Neural cell (in vitro differentiated cells): ENCODE results near the gene LPIN2. TPM values are rescaled to one million over a fixed set of nuclear protein-coding genes. Genes with fewer than 3 reads are reported as not detected.

Experiments
- H2AFZ ChIP-seq: fragments of 200-600, 300-800 bp; sonication (generic), shearing (Covaris generic); 2 replicates; pipeline ENCODE4 v1.6.0; 2014; ENCODE audit warnings: low read depth, mild to moderate bottlenecking, antibody characterized with exemption, low read length, moderate library complexity
- H3F3A ChIP-seq: fragments of 200-600 bp; shearing (Covaris generic); 2 replicates; pipeline ENCODE4 v1.6.1; 2016; ENCODE audit warnings: mild to moderate bottlenecking, moderate library complexity, mixed read lengths, antibody characterized with exemption, low read length; ENCODE audit not compliant: insufficient read depth, poor library complexity, severe bottlenecking
- H3K27ac ChIP-seq: fragments of 200-600, 300-800 bp; sonication (generic), shearing (Covaris generic); 2 replicates; pipeline ENCODE4 v1.5.1; 2014; ENCODE audit warnings: mild to moderate bottlenecking, low read length, moderate library complexity
- H3K27me3 ChIP-seq: fragments of 300-800, 200-600 bp; sonication (generic), shearing (Covaris generic); 2 replicates; pipeline ENCODE4 v1.6.0; 2014; ENCODE audit warnings: mild to moderate bottlenecking, low read depth, low read length, moderate library complexity; ENCODE audit not compliant: insufficient read depth
- H3K36me3 ChIP-seq: fragments of 300-800, 200-600 bp; sonication (generic), shearing (Covaris generic); 2 replicates; pipeline ENCODE4 v1.5.1; 2014; ENCODE audit warnings: mild to moderate bottlenecking, antibody characterized with exemption, low read length, moderate library complexity; ENCODE audit not compliant: insufficient read depth
- H3K4me2 ChIP-seq: fragments of 300-800, 200-600 bp; sonication (generic), shearing (Covaris generic); 2 replicates; pipeline ENCODE4 v1.6.0; 2014; ENCODE audit warnings: mild to moderate bottlenecking, low read length
- H3K4me3 ChIP-seq: fragments of 300-800, 200-600 bp; sonication (generic), shearing (Covaris generic); 2 replicates; pipeline ENCODE4 v1.5.1; 2014; ENCODE audit warnings: mild to moderate bottlenecking, low read length, moderate library complexity
- H3K79me2 ChIP-seq: fragments of 200-600 bp; shearing (Covaris generic); replicated peaks from 2 replicates; pipeline ENCODE4 v1.6.0; 2014; ENCODE audit warnings: mild to moderate bottlenecking, low read length, moderate library complexity; ENCODE audit not compliant: insufficient read depth
- H3K9ac ChIP-seq: fragments of 300-800, 200-600 bp; sonication (generic), shearing (Covaris generic); 2 replicates; pipeline ENCODE4 v1.6.1; 2016; ENCODE audit warnings: mild to moderate bottlenecking, low read length, mixed read lengths
- H3K9me2 ChIP-seq: fragments of 200-600 bp; shearing (Covaris generic); 2 replicates; pipeline ENCODE4 v1.6.1; 2016; ENCODE audit warnings: mild to moderate bottlenecking, low read length, mixed read lengths; ENCODE audit not compliant: insufficient read depth
- H3K9me3 ChIP-seq: fragments of 200-600, 300-800 bp; sonication (generic), shearing (Covaris generic); 2 replicates; pipeline ENCODE4 v1.6.1; 2016; ENCODE audit warnings: mild to moderate bottlenecking, mixed run types, low read length, moderate library complexity, mixed read lengths
- H4K20me1 ChIP-seq: fragments of 200-600 bp; shearing (Covaris generic); 2 replicates; pipeline ENCODE4 v1.6.1; 2016; ENCODE audit warnings: mild to moderate bottlenecking, mixed run types; ENCODE audit not compliant: insufficient read depth
- CTCF ChIP-seq: fragments of 450-650 bp; IDR thresholded peaks from 2 replicates; pipeline ENCODE4 v1.5.1; 2014; ENCODE audit warnings: antibody characterized with exemption, mild to moderate bottlenecking, moderate library complexity; ENCODE audit not compliant: poor library complexity, severe bottlenecking
- EP300 ChIP-seq: fragments of 450-650 bp; conservative IDR thresholded peaks from 2 replicates; pipeline ENCODE4 v1.6.1; 2014; ENCODE audit warnings: antibody characterized with exemption, mild to moderate bottlenecking, moderate library complexity; ENCODE audit not compliant: poor library complexity, severe bottlenecking
- EZH2 ChIP-seq: fragments of 200-600, 300-800 bp; shearing (Covaris generic), sonication (generic); IDR thresholded peaks from 2 replicates; pipeline ENCODE4 v1.6.1; 2014; ENCODE audit warnings: antibody characterized with exemption, low read length, borderline replicate concordance, mild to moderate bottlenecking; ENCODE audit not compliant: insufficient read depth, poor library complexity, severe bottlenecking
- MXI1 ChIP-seq: fragments of 450-650 bp; conservative IDR thresholded peaks from 2 replicates; pipeline ENCODE4 v1.6.1; 2014; ENCODE audit warnings: antibody characterized with exemption, mild to moderate bottlenecking; ENCODE audit not compliant: poor library complexity, severe bottlenecking
- POLR2AphosphoS5 ChIP-seq: IDR thresholded peaks from 2 replicates; pipeline ENCODE4 v1.6.1; 2012
- RAD21 ChIP-seq: fragments of 450-650 bp; conservative IDR thresholded peaks from 2 replicates; pipeline ENCODE4 v1.6.1; 2014; ENCODE audit warnings: antibody characterized with exemption, mild to moderate bottlenecking, moderate library complexity
- SMC3 ChIP-seq: fragments of 450-650 bp; conservative IDR thresholded peaks from 2 replicates; pipeline ENCODE4 v1.6.1; 2014; ENCODE audit warnings: antibody characterized with exemption, mild to moderate bottlenecking, moderate library complexity; ENCODE audit not compliant: poor library complexity
- TAF1 ChIP-seq: IDR thresholded peaks from 2 replicates; pipeline ENCODE4 v1.6.1; 2012; ENCODE audit warnings: low read depth
- polyA plus RNA-seq: library from polyadenylated mRNA; depleted of rRNA; stranded (reverse); fragments of >200 nt; gene quantifications from 2 replicates; pipeline ENCODE4 v1.2.3, GENCODE V29; 2014
- TF ChIP-seq, protein P1 (sequence below): IDR thresholded peaks from 2 replicates; pipeline ENCODE4 v1.6.1; 2012; ENCODE audit warnings: borderline replicate concordance

Gene LPIN2
- polyA plus RNA-seq, 1 donor from 2014 or later, result 14.4 TPM

DNA sequence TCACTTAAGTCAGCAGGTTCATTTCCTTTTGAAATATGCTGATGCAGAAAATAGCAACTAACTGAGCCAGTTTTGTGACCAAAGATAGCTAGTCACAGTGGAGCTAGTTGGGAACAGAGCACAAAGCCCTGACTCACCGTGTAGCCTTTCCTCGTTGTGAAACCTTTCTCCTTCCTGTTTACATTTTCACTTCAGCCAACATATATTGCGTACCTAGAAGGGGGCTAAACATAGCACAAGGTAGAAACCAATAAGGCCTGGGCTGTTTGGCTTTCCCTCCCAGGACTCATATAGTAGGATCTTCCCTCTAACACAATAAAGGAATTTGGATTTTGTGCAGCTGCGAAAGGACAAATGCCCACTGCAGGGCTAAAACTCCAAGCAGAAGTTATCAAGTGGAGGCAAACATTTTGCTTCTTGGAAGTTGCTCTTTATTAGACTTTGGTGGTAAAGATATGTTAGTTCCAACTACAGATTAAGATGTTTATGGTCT, 24.5 kb upstream of the LPIN2 start:
- H3K9ac ChIP-seq, result no peak overlapping the region
- no peaks in the 10 kb centered on the region for H3K9me3 ChIP-seq
- H3F3A ChIP-seq, result no peaks in the 10 kb centered on the region
- no peaks in the 10 kb centered on the region for H3K79me2 ChIP-seq
- H3K27ac ChIP-seq, result no peak overlapping the region
- TF ChIP-seq EP300 (no peak), SMC3 (no peak), EZH2 (no peak), MXI1 (no peak), TAF1 (no peak), CTCF (no peak), POLR2AphosphoS5 (no peak), RAD21 (no peak)
- TF ChIP-seq, protein P1, sequence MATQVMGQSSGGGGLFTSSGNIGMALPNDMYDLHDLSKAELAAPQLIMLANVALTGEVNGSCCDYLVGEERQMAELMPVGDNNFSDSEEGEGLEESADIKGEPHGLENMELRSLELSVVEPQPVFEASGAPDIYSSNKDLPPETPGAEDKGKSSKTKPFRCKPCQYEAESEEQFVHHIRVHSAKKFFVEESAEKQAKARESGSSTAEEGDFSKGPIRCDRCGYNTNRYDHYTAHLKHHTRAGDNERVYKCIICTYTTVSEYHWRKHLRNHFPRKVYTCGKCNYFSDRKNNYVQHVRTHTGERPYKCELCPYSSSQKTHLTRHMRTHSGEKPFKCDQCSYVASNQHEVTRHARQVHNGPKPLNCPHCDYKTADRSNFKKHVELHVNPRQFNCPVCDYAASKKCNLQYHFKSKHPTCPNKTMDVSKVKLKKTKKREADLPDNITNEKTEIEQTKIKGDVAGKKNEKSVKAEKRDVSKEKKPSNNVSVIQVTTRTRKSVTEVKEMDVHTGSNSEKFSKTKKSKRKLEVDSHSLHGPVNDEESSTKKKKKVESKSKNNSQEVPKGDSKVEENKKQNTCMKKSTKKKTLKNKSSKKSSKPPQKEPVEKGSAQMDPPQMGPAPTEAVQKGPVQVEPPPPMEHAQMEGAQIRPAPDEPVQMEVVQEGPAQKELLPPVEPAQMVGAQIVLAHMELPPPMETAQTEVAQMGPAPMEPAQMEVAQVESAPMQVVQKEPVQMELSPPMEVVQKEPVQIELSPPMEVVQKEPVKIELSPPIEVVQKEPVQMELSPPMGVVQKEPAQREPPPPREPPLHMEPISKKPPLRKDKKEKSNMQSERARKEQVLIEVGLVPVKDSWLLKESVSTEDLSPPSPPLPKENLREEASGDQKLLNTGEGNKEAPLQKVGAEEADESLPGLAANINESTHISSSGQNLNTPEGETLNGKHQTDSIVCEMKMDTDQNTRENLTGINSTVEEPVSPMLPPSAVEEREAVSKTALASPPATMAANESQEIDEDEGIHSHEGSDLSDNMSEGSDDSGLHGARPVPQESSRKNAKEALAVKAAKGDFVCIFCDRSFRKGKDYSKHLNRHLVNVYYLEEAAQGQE, result no peak
- H3K27me3 ChIP-seq, result no peaks in the 10 kb centered on the region
- H3K36me3 ChIP-seq, result no peaks in the 10 kb centered on the region
- H3K4me2 ChIP-seq, result no peak overlapping the region
- H3K9me2 ChIP-seq, result no peaks in the 10 kb centered on the region
- no peaks in the 10 kb centered on the region for H4K20me1 ChIP-seq
- H3K4me3 ChIP-seq, result no peak overlapping the region
- no peak overlapping the region for H2AFZ ChIP-seq

DNA sequence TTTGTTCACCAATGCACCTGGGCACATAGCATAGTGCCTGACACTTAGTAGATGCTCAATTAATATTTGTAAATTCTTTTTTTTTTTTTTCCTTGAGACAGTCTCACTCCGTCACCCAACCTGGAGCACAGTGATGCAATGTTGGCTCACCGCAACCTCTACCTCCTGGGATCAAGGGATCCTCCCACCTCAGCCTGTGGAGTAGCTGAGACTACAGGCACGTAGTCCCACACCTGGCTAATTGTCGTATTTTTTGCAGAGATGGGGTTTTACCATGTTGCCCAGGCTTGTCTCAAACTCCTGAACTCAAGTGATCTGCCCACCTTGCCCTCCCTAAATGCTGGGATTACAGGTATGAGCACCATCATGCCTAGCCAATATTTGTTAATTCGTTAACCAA, 23.2 kb upstream of the LPIN2 start:
- Histone ChIP-seq H3K79me2 (no peaks in the 10 kb centered on the region), H3K4me3 (no peak overlapping the region), H3K9ac (no peak overlapping the region), H4K20me1 (no peaks in the 10 kb centered on the region), H3K27me3 (no peaks in the 10 kb centered on the region), H3K27ac (no peak overlapping the region), H2AFZ (no peak overlapping the region), H3K36me3 (no peaks in the 10 kb centered on the region), H3K4me2 (no peak overlapping the region), H3F3A (no peaks in the 10 kb centered on the region), H3K9me2 (no peaks in the 10 kb centered on the region), H3K9me3 (no peaks in the 10 kb centered on the region)
- TF ChIP-seq MXI1, result no peak
- TF ChIP-seq, protein P1, result no peak
- no peak for TF ChIP-seq CTCF
- no peak for TF ChIP-seq EP300
- no peak for TF ChIP-seq EZH2
- TF ChIP-seq RAD21, result no peak
- TF ChIP-seq POLR2AphosphoS5, result no peak
